Neuron (in vitro differentiated cells): ENCODE data around the gene TCP11L2.

ENCODE experiments used
- H2AFZ ChIP-seq: one replicate; pipeline ENCODE4 v1.6.1; 2013; ENCODE audit warnings: low read depth, mild to moderate bottlenecking, inconsistent platforms, low read length, moderate library complexity
- H3K27me3 ChIP-seq: one replicate; pipeline ENCODE4 v1.6.1; 2013; ENCODE audit warnings: low read length; ENCODE audit not compliant: insufficient read depth
- H3K36me3 ChIP-seq: one replicate; pipeline ENCODE4 v1.6.1; 2013; ENCODE audit warnings: low read length; ENCODE audit not compliant: insufficient read depth
- H3K4me1 ChIP-seq: one replicate; pipeline ENCODE4 v1.6.1; 2013; ENCODE audit warnings: low read length; ENCODE audit not compliant: insufficient read depth
- H3K4me3 ChIP-seq: 2 replicates; pipeline ENCODE4 v1.5.1; 2013; ENCODE audit warnings: mild to moderate bottlenecking, low read length, moderate library complexity
- H3K9me3 ChIP-seq: one replicate; pipeline ENCODE4 v1.6.1; 2013; ENCODE audit warnings: low read length

Gene TCP11L2

DNA sequence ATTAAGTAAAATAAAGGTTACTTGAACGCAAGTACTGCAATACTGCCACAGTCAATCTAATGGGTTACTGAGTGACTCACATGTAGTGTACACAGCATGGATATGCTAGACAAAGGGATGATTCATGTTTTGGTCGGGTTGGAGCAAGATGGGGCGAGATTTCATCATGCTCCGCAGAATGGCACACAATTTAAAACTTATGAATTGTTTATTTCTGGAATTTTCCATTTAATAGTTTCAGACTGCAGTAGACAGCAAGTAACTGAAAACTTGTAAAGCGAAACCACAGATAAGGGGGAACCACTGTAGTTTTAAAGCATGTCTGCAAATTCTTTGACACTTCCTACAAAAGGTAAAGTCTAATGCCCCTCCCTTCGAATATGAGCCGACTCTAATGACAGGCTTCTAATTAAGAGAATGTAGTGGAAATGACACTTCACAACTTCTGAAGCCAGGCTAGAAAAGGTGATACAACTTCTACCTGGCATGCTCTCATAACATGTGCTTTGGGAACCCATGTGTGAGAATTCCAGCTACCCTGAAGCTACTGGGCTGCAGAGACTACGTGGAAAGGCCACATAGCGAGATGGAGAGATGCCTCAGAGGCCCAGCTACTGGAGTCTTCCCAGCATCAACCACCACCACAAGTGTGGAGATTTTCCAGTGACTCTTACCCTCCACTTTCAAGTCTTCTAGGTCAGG is 13.9 kb upstream of the TCP11L2 start:
- Histone ChIP-seq H3K4me1 (no peaks in the 10 kb centered on the region), H2AFZ (no peak overlapping the region), H3K9me3 (no peaks in the 10 kb centered on the region), H3K36me3 (no peaks in the 10 kb centered on the region), H3K27me3 (no peaks in the 10 kb centered on the region), H3K4me3 (no peak overlapping the region)

DNA sequence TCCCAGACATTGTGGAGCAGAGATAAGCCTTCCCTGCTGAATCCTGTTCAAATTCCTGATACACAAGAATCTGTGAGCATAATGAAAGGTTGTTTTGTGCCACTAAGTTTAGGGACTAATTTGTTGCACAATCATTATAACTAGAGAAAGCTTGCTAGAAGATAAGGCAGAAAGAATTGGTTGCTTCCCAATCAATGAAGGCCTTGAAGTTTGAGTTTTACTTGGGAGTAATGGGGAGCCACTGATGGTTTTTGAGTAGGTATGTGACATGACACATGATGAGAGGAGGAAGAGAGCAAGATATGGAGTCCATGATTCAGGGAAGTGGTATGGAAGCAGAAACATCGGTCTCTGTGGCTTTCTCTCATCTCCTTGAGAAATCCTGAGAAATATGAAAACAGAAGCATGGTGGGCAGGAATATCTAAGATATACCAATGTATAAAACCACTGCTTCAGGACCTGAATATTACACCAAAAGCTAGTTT is 13.3 kb upstream of the TCP11L2 start:
- H3K9me3 ChIP-seq = no peaks in the 10 kb centered on the region
- no peak overlapping the region for H2AFZ ChIP-seq
- H3K4me3 ChIP-seq = no peak overlapping the region
- H3K27me3 ChIP-seq = no peaks in the 10 kb centered on the region
- H3K4me1 ChIP-seq = no peaks in the 10 kb centered on the region
- H3K36me3 ChIP-seq = no peaks in the 10 kb centered on the region

- Histone ChIP-seq H3K4me1 (no peaks in the 10 kb centered on the region), H3K27me3 (no peaks in the 10 kb centered on the region), H3K9me3 (no peaks in the 10 kb centered on the region), H2AFZ (no peak overlapping the region), H3K36me3 (no peaks in the 10 kb centered on the region), H3K4me3 (no peak overlapping the region)
Measured at GRCh38 chr12:106290666-106291065, 11.9 kb upstream of the TCP11L2 start.

GRCh38 chr12:106291342-106291741 is 11.2 kb upstream of the TCP11L2 start:
- no peak overlapping the region for H2AFZ ChIP-seq
- no peaks in the 10 kb centered on the region for H3K9me3 ChIP-seq
- no peaks in the 10 kb centered on the region for H3K4me1 ChIP-seq
- no peaks in the 10 kb centered on the region for H3K27me3 ChIP-seq
- H3K4me3 ChIP-seq = no peak overlapping the region
- H3K36me3 ChIP-seq = no peaks in the 10 kb centered on the region

DNA sequence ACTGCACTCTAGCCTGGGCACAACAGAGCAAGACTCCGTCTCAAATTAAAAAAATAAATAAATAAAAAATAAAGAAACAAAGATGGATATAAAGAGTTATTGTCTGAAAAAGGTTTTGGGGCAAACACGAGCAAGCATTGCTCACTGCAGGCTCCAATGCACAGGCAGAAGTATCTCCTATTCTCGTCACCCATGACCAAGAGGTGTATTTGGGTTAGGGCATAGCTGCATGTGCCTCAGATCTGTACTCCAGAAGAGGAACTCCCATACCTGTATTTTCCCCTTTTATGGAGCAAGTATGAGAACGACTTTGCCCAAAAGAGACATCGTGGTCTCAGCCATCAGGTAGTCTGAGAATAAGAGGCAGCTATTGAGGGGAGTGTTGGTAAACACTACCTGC is 10.2 kb upstream of the TCP11L2 start:
- Histone ChIP-seq H3K9me3 (no peaks in the 10 kb centered on the region), H2AFZ (no peak overlapping the region), H3K27me3 (no peaks in the 10 kb centered on the region), H3K4me1 (no peaks in the 10 kb centered on the region), H3K4me3 (no peak overlapping the region), H3K36me3 (no peaks in the 10 kb centered on the region)

DNA sequence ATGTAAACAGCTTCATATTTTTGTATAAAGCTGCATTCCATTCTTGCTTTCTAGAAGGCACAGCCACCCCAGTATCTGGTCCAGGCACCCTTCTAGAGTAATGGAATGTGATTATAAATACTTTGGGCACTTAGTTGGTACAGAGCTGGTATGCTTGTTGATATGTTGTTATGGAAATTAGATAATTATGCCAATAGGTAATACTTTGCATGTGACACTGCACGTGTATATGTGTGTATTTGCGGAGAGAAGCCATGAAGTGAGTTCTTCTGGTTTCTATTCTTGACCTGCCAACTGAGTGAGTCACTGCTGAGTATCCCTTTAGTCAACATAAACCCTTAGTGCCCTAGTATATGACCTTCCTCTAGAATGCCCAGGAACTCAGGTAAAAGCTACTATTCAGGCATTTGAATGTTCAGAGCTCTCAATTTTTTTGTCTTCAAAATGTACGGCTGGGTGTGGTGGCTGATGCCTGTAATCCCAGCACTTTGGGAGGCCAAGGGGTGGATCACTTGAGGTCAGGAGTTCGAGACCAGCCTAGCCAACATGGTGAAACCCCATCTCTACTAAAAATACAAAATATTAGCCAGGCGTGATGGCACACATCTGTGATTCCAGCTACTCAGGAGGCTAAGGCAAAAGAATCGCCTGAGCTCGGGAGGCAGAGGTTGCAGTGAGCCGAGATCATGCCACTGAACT is 6.2 kb upstream of the TCP11L2 start:
- H2AFZ ChIP-seq = no peak overlapping the region
- H3K4me3 ChIP-seq = no peak overlapping the region
- H3K36me3 ChIP-seq = no peaks in the 10 kb centered on the region
- H3K9me3 ChIP-seq = no peaks in the 10 kb centered on the region
- H3K27me3 ChIP-seq = peaks cover 9% of the 10 kb centered on the region
- no peaks in the 10 kb centered on the region for H3K4me1 ChIP-seq

- H3K4me1 ChIP-seq = peaks cover 5% of the 10 kb centered on the region
- H3K27me3 ChIP-seq = peaks cover 9% of the 10 kb centered on the region
- H2AFZ ChIP-seq = no peak overlapping the region
- H3K36me3 ChIP-seq = no peaks in the 10 kb centered on the region
- no peak overlapping the region for H3K4me3 ChIP-seq
- no peaks in the 10 kb centered on the region for H3K9me3 ChIP-seq
Measured at GRCh38 chr12:106297075-106297474, 5.5 kb upstream of the TCP11L2 start.

DNA sequence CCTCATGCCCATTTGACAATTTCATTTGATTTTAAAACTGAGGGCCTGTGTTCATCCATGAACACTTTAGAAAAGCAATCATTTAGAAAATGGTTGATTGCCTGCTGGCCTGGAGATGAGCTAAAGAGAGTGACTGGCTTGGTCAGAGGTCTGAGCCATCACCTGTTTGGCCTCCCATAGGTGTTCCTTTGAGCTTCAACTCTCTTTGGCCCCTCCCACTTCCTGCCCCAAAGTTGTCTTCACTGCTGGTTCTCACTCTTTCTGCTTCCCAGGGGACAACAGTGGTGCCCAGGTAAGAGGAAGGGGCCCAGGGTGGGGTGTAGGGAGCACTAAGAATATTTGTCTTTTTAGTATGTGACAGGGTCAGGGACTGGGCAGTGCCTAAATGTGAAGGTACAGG is 4.9 kb upstream of the TCP11L2 start:
- no peaks in the 10 kb centered on the region for H3K9me3 ChIP-seq
- no peak overlapping the region for H2AFZ ChIP-seq
- H3K27me3 ChIP-seq = peaks cover 9% of the 10 kb centered on the region
- no peak overlapping the region for H3K4me3 ChIP-seq
- H3K4me1 ChIP-seq = peaks cover 5% of the 10 kb centered on the region
- no peaks in the 10 kb centered on the region for H3K36me3 ChIP-seq

DNA sequence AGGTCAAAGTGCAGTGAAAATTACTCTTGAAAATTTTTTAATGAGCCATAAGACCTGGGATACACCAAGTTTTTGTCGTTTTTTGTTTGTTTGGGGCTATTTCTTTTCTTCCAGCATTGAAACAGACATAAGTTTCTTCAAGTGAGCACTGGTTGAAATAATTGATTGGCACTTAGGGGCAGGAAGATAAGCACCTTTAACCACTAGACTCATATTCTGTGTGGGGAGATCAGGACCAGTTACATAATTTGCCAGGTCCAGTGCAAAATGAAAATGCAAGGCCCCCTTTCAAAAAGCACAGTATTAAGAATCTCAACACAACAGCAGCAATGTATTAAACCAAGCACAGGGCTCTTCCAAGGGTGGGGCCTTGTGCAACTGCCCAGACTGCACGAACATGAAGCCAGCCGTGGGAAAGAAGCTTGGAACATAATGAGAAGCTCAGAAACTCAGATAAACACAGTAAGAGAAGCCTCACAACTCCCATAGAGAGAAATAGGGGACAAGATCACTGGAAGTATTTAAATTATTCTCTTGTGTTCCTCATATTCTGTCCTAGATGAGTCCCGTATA is 3.2 kb upstream of the TCP11L2 start:
- no peak overlapping the region for H3K4me3 ChIP-seq
- H3K4me1 ChIP-seq = peaks cover 15% of the 10 kb centered on the region
- H3K9me3 ChIP-seq = no peaks in the 10 kb centered on the region
- H2AFZ ChIP-seq = no peak overlapping the region
- H3K36me3 ChIP-seq = no peaks in the 10 kb centered on the region
- H3K27me3 ChIP-seq = peaks cover 9% of the 10 kb centered on the region

GRCh38 chr12:106300761-106301160 is 1.8 kb upstream of the TCP11L2 start:
- Histone ChIP-seq H3K4me1 (peaks cover 15% of the 10 kb centered on the region), H3K4me3 (no peak overlapping the region), H3K9me3 (no peaks in the 10 kb centered on the region), H3K27me3 (peaks cover 9% of the 10 kb centered on the region), H2AFZ (no peak overlapping the region), H3K36me3 (no peaks in the 10 kb centered on the region)

GRCh38 chr12:106301241-106301610 is 1.3 kb upstream of the TCP11L2 start:
- Histone ChIP-seq H3K27me3 (peaks cover 9% of the 10 kb centered on the region), H3K4me1 (peaks cover 15% of the 10 kb centered on the region), H3K4me3 (no peak overlapping the region), H2AFZ (peak overlapping the region; percentile 20), H3K36me3 (no peaks in the 10 kb centered on the region), H3K9me3 (no peaks in the 10 kb centered on the region)

DNA sequence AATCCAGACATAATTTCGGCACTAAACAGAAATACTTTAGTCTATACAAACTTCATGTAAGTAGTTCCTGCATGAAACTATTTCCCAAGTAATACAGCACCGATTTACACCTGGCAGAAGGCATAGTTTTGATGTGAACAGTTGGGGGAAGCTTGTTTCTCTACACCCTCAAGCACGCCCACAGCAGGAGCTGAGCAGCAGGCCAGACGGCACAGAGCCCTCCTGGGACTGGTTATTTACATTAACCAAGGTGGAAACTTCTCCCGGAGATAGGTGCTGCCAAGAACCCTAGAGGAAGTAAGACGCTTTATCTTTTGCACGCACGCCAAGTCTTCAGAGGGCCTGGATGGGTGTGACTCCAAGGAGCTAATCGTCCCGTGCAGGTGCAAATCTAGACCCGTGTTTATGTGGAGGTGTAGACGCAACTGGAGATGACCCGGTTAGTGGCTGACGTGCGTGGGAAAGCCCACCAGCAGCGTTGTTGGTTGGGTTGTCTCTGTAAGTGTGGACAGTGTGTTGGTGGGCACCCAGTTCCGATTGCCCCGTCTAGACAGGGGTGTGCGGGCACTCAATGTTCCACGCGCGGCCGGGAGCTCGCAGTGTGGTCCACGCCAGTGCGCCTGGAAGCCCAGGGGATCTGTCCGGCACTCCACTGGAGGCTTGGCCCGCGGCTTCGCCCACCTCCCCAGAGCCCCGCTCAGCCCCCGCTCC is 767 bp upstream of the TCP11L2 start:
- Histone ChIP-seq H3K4me1 (peaks cover 15% of the 10 kb centered on the region), H3K4me3 (peak overlapping the region; percentile 48), H2AFZ (peak overlapping the region; percentile 20), H3K36me3 (no peaks in the 10 kb centered on the region), H3K27me3 (peaks cover 9% of the 10 kb centered on the region), H3K9me3 (no peaks in the 10 kb centered on the region)

- H3K4me1 ChIP-seq = peaks cover 15% of the 10 kb centered on the region
- peak overlapping the region; percentile 73 for H3K4me3 ChIP-seq
- H2AFZ ChIP-seq = peak overlapping the region; percentile 94
- H3K9me3 ChIP-seq = no peaks in the 10 kb centered on the region
- H3K27me3 ChIP-seq = peaks cover 9% of the 10 kb centered on the region
- H3K36me3 ChIP-seq = no peaks in the 10 kb centered on the region
Measured at GRCh38 chr12:106303202-106303820, 778 bp downstream of the TCP11L2 start.
